OCI-LY7 (cell line): ENCODE data around the gene SMO.

Experiments
- CTCF ChIP-seq: fragments of 200-600 bp; sonication (generic); conservative IDR thresholded peaks from 2 replicates; pipeline ENCODE4 v1.5.1; 2014; ENCODE audit warnings: mild to moderate bottlenecking, antibody characterized with exemption, low read length, moderate library complexity, mixed read lengths
- EZH2phosphoT487 ChIP-seq: fragments of 200-600 bp; sonication (generic); IDR thresholded peaks from 2 replicates; pipeline ENCODE4 v1.6.1; 2018; ENCODE audit warnings: low read depth, borderline replicate concordance, mild to moderate bottlenecking, mixed run types, antibody characterized with exemption, low read length, moderate library complexity, mixed read lengths

- TF ChIP-seq CTCF (peak; percentile 81), EZH2phosphoT487 (no peak)
These were observed 43.4 kb upstream of the SMO start for GRCh38 chr7:129144834-129145668.
